Left lung (tissue), 10 donors: Measurements from ENCODE around the gene MRPL14. TPM values are rescaled to one million over a fixed set of nuclear protein-coding genes. Genes with fewer than 3 reads are reported as not detected.

Source experiments
- ATAC-seq: fragments of 200-7000 bp; cut with Tn5 transposase; one replicate; pipeline ENCODE4 v1.9.1; 2020; ENCODE audit warnings: moderate library complexity
- DNase-seq, 4 donors: peaks; one replicate each; pipeline ENCODE4 v3.0.0-alpha.2; 2013 to 2020
- H3K27ac ChIP-seq, 2 donors: fragments of 200-600 bp; sonication (generic) in 1 of 2; one replicate each; pipeline versions ENCODE4 v1.5.0 to v1.8.0; 2020 to 2021
- H3K27me3 ChIP-seq, 2 donors: fragments of 200-600 bp; sonication (generic) in 1 of 2; one replicate each; pipeline versions ENCODE4 v1.5.0 to v1.8.0; 2020 to 2021
- H3K36me3 ChIP-seq, 2 donors: fragments of 200-600 bp; sonication (generic) in 1 of 2; one replicate each; pipeline versions ENCODE4 v1.5.0 to v1.8.0; 2020 to 2021
- H3K4me1 ChIP-seq, 2 donors: fragments of 200-600 bp; one replicate each; pipeline ENCODE4 v1.8.0; 2021
- H3K4me3 ChIP-seq, 2 donors: fragments of 200-600 bp; sonication (generic) in 1 of 2; one replicate each; pipeline versions ENCODE4 v1.5.0 to v1.8.0; 2020 to 2021; ENCODE audit warnings: mild to moderate bottlenecking in 1 of 2
- H3K9me3 ChIP-seq, 2 donors: fragments of 200-600 bp; sonication (generic) in 1 of 2; one replicate each; pipeline versions ENCODE4 v1.5.0 to v1.8.0; 2020 to 2021
- CTCF ChIP-seq, 2 donors: fragments of 200-600 bp; sonication (generic) in 1 of 2; IDR thresholded peaks; one replicate each; pipeline versions ENCODE4 v1.5.0 to v1.8.0; 2021; ENCODE audit warnings: antibody characterized with exemption in 2 of 2
- intact Hi-C, 2 donors: fragments of 100-400 bp; cut with DNase I; formaldehyde crosslinking; loops; one replicate each; pipeline versions ENCODE4 v1.11.2 to v1.14.2; 2022
- polyA plus RNA-seq, 6 donors: library from polyadenylated mRNA; unstranded; fragments of 120-200 nt; gene quantifications; one replicate each; pipeline ENCODE4 v1.2.1, GENCODE V29; 2013; ENCODE audit not compliant: insufficient read length in 6 of 6
- total RNA-seq, 2 donors: library from RNA; stranded (reverse); fragmentation: NEBNext Ultra II Directional; extraction: Animal tissue kit (Norgen Biotek cat#: 25700); gene quantifications; one replicate each; pipeline ENCODE4 v1.2.1, GENCODE V29; 2021
- donor health status: DM: no; HTN: yes; CAD: no.
- donor health status: DM: no; HTN: no; CAD: no.

MRPL14 gene
- total and polyA plus RNA-seq, 8 donors, result 29.8 to 100 (median 37.6) TPM

- no peaks in the 10 kb centered on the region for H3K27me3 ChIP-seq
- H3K36me3 ChIP-seq, result peaks cover 0 to 10% of the 10 kb centered on the region in 2 donors
- no peak for TF ChIP-seq CTCF (IDR thresholded peaks at IDR 0.05)
- no peak overlapping the region for H3K27ac ChIP-seq
- no peaks in the 10 kb centered on the region for H3K9me3 ChIP-seq
- ATAC-seq, result no peak
- no peak overlapping the region for H3K4me3 ChIP-seq
- H3K4me1 ChIP-seq, result no peaks in the 10 kb centered on the region
- intact Hi-C loops, result no loop called here
- no peak for DNase-seq
Observed at GRCh38 chr6:44090465-44090864, 36.8 kb downstream of the MRPL14 start.

DNA sequence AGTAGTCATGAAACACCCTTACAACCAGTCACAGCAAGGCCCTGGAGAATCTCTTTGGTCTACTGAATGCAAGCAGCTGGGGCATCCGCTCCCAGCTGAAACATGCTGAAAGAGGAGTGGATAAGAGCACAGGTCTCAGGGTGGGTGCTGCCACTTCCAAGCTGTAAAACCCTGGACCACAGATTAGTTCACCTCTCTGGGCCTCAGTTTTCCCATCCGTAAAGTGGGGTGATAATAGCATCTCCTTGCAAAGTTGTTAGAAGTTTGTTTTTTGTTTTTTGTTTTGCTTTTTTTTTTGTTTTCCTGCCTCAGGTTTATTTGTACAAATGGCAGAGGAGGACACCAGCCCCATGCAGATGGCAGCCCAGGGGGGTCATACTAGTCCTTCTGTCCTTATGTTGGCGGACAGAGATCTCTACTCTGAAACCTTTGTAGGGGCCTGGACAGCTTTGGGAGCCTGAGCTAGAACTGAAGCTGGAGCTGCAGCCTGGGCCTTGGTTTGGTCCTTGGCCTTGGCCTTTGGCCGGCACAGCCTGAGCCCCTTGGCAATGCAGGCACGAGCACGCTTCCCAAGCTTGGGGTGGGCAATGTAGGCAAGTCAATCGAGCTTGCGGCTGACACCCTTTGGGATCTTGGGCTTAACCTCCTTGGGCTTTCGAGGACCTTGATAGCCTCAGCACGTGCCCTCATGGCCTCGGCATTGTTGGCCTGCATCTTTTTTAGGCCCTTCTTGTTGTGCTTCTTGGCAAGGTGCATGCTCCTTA is 38.2 kb downstream of the MRPL14 start:
- Histone ChIP-seq H3K27ac (no peak overlapping the region), H3K27me3 (no peaks in the 10 kb centered on the region), H3K9me3 (no peaks in the 10 kb centered on the region), H3K36me3 (peaks cover 0 to 10% of the 10 kb centered on the region in 2 donors), H3K4me3 (no peak overlapping the region), H3K4me1 (no peaks in the 10 kb centered on the region)
- intact Hi-C loops, result no loop called here
- DNase-seq (no peak), ATAC-seq (no peak)
- TF ChIP-seq CTCF (IDR thresholded peaks at IDR 0.05), result no peak

DNA sequence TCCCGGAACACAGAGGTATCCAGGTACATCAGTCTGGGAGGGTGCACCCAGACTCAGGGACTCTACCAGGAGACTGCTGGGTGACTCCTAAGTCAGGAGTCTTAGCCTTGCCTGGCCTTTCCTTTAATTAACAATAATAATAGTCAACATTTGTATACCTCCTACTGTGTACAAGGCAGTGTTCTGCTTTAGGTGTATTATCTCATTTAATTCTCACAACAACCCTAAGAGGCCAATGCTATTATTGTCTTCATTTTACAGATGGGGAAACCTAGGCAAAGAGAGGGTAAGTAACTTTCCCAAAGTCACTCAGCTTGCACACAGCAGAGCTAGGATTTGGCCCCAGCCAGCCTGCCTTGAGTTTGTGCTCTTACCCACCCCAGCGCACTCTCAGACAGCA is 39.6 kb downstream of the MRPL14 start:
- DNase-seq, result no peak

DNA sequence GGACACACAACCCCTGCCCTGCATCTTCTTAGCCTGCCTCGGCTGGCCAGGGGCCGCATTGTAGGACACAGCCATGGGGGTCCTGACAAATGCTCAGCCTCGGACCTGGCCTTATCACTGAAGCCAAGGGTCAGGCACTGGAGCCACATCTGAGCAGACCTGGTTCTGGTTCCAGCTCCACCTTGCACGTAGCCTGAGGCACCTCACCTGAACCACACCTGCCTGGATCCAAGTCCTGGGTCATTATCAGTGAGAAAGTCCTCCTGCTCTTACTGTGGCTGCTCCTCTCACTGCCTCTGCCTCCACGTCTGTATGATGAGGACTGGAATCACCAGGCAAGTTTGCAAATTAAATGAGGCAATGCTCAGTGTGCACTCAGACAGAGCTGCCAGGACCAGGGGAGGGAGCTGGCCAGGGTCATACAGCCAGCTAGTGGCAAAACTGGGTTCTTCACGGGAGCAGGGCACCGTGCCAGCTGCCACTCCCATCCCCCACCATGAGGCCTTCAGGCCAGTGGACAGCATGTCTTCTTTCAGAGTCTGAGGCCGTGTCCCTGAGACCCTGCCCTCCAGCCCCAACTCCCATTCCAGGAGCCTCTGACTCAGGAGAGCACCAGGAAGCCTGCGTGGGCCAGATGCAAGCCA is 40.2 kb downstream of the MRPL14 start:
- DNase-seq (no peak), ATAC-seq (peak; percentile 65)
- Histone ChIP-seq H3K9me3 (no peaks in the 10 kb centered on the region), H3K36me3 (peaks cover 0 to 10% of the 10 kb centered on the region in 2 donors), H3K27ac (no peak overlapping the region), H3K4me3 (no peak overlapping the region), H3K27me3 (no peaks in the 10 kb centered on the region), H3K4me1 (no peaks in the 10 kb centered on the region)
- intact Hi-C loops, result no loop called here
- TF ChIP-seq CTCF (IDR thresholded peaks at IDR 0.05), result no peak

More for the DNA sequence above, 39.6 kb downstream of the MRPL14 start:
- Histone ChIP-seq H3K27me3 (no peaks in the 10 kb centered on the region), H3K4me3 (no peak overlapping the region), H3K9me3 (no peaks in the 10 kb centered on the region), H3K4me1 (no peaks in the 10 kb centered on the region), H3K27ac (no peak overlapping the region), H3K36me3 (peaks cover 0 to 10% of the 10 kb centered on the region in 2 donors)
- ATAC-seq, result no peak
- no peak for TF ChIP-seq CTCF (IDR thresholded peaks at IDR 0.05)
- intact Hi-C loops, result no loop called here

DNA sequence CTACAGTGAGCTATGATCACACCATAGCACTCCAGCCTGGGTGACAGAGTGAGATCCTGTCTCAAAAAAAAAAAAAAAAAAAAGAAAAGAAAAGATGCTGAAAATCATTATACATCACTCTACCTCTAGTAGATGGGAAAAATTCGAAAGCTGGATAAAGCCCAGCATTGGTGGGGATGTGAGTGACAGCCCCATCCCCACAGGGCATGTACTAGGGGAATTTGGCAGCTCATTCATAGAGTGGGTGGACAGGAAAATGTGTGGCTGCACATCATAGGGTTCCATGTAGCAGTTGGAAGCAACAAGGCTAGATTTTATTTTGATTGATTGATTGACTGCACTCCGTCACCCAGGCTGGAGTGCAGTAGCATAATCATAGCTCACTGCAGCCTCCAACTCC is 42.0 kb downstream of the MRPL14 start:
- no peak for TF ChIP-seq CTCF (IDR thresholded peaks at IDR 0.05)
- peaks cover 0 to 10% of the 10 kb centered on the region in 2 donors for H3K36me3 ChIP-seq
- no peak overlapping the region for H3K4me3 ChIP-seq
- ATAC-seq, result no peak
- no peaks in the 10 kb centered on the region for H3K9me3 ChIP-seq
- H3K27me3 ChIP-seq, result no peaks in the 10 kb centered on the region
- H3K27ac ChIP-seq, result no peak overlapping the region
- intact Hi-C loops, result no loop called here
- no peak for DNase-seq
- H3K4me1 ChIP-seq, result no peaks in the 10 kb centered on the region
